Aorta (tissue), 5 donors: Measurements from ENCODE around the gene CSNK2A3. TPM values are rescaled to one million over a fixed set of nuclear protein-coding genes. Genes with fewer than 3 reads are reported as not detected.

ENCODE experiments used
- ATAC-seq: fragments of 200-7000 bp; cut with Tn5 transposase; one replicate; pipeline ENCODE4 v1.9.1; 2022; ENCODE audit warnings: moderate library complexity; ENCODE audit not compliant: low FRiP score
- DNase-seq, 2 donors: peaks; one replicate each; pipeline ENCODE4 v3.0.0-alpha.2; 2020
- H3K27ac ChIP-seq, 2 donors: one replicate each; pipeline ENCODE4 v1.5.1; 2013; ENCODE audit warnings: low read length in 2 of 2, mild to moderate bottlenecking in 2 of 2, moderate library complexity in 2 of 2, control low read depth in 1 of 2, inconsistent platforms in 1 of 2, low read depth in 1 of 2
- H3K27me3 ChIP-seq, 2 donors: one replicate each; pipeline ENCODE4 v1.6.1; 2013; ENCODE audit warnings: control low read depth in 1 of 2, low read length in 1 of 2, mild to moderate bottlenecking in 1 of 2, moderate library complexity in 1 of 2; ENCODE audit not compliant: insufficient read depth in 2 of 2, control insufficient read depth in 1 of 2
- H3K36me3 ChIP-seq, 2 donors: one replicate each; pipeline ENCODE4 v1.6.1; 2013; ENCODE audit warnings: control low read depth in 1 of 2, low read length in 1 of 2, mild to moderate bottlenecking in 1 of 2; ENCODE audit not compliant: insufficient read depth in 2 of 2, control insufficient read depth in 1 of 2
- H3K4me1 ChIP-seq, 2 donors: one replicate each; pipeline ENCODE4 v1.6.1; 2013; ENCODE audit warnings: low read length in 2 of 2, control low read depth in 1 of 2, mild to moderate bottlenecking in 1 of 2, moderate library complexity in 1 of 2; ENCODE audit not compliant: insufficient read depth in 2 of 2, control insufficient read depth in 1 of 2
- H3K4me3 ChIP-seq, 2 donors: one replicate each; pipeline ENCODE4 v1.5.1; 2013; ENCODE audit warnings: low read length in 2 of 2, control low read depth in 1 of 2, mild to moderate bottlenecking in 1 of 2
- H3K9me3 ChIP-seq: one replicate; pipeline ENCODE4 v1.6.1; 2013; ENCODE audit warnings: mild to moderate bottlenecking, low read length; ENCODE audit not compliant: control insufficient read depth
- WGBS, 2 donors: extraction: QIAGEN DNeasy Blood & Tissue Kit; methylation state at CpG; one replicate each; pipeline ENCODE4 v1.1.7; 2013; 5-methylcytosine and 5-hydroxymethylcytosine counted together
- intact Hi-C, 2 donors: fragments of 100-400 bp; cut with DNase I; formaldehyde crosslinking; loops; one replicate each; pipeline versions ENCODE4 v1.14.2 to v1.15.0; 2022
- polyA plus RNA-seq, 2 donors: library from polyadenylated mRNA; stranded (reverse); fragments of 200-250 nt; gene quantifications; one replicate each; pipeline ENCODE4 v1.2.3, GENCODE V29; 2013
- total RNA-seq, 2 donors: library from RNA; stranded (reverse); fragmentation: NEBNext Ultra II Directional; extraction: Animal tissue kit (Norgen Biotek cat#: 25700); gene quantifications; one replicate each; pipeline ENCODE4 v1.2.1, GENCODE V29; 2021
- donor health status: healthy with polysubstance abuse.
- donor health status: Bipolar disorder and iron deficiency.
- donor health status: DM: no; HTN: no; CAD: no.
- donor health status: DM: no; HTN: no; CAD: no.
- donor health status: DM: yes; HTN: yes; CAD: no.

CSNK2A3 gene
- total and polyA plus RNA-seq, 4 donors = 0.51 to 6.0 (median 3.9) TPM; not detected in 1

DNA sequence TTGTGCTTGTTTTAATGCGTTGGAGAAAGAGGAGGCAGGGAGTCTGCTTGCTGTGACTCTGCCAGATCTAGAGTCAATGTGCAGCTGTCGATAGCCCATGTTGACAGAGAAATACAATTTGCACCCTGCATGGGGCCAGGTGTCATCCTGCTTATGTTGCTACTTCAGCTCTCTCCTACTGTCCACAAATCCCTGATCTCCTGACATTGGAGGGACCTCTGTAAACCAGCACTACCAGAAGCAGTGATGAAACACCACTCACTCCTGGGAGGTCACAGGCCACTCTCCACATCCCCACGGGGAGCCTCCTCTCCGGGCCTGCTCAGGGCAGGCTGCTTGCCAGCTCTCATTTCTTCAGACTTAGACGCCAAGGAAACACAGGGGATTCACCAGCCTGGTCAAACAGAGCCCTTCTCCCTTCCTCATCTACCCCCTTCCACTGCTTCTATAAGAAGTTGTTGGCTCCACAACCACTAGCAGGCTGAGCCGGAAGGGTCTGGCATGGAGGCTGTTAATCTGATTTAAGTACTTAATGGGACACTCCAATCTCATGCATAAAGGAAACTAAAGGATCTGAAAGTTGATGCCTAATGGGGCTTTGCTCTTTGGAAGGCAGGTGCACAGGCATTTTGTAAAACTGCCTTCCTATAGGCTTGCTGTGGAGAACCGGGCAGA is 29.9 kb upstream of the CSNK2A3 start:
- Histone ChIP-seq H3K4me1 (no peaks in the 10 kb centered on the region), H3K36me3 (no peaks in the 10 kb centered on the region), H3K4me3 (no peak overlapping the region), H3K27ac (no peak overlapping the region), H3K27me3 (no peaks in the 10 kb centered on the region), H3K9me3 (no peaks in the 10 kb centered on the region)
- DNase-seq = no peak
- WGBS, 2 donors = 67 to 68% methylated on average over 7 of the region's 7 CpGs
- ATAC-seq = no peak
- intact Hi-C loops = no loop called here

DNA sequence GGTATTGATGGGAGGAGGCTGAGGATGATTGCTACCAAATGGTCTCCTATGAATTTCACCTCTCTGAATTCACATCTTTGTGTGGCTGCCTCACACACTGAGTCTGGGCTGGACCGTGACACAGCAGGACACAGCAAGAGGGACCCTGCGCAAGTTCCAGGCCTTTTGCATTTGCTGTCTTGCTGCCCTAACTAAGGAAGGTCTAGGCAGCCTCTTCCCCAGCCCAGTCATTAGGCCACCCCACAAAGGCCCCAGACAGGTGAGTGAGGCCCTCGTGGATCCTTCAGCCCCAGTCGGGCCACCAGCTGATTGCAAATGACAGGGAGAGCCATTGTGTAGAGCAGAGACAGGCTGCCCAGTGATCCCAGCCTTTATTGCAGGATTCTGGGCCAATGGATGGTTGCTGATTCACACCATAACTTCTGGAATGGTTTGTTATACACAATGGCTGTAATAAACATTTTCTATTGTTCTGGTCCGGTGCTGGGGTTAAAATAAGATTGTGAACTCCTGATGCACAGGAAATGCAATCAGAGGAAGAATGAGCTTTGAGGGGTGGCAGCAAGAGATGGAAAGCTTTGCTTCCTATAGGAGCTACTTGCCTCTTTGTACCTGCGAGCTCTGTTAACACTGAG is 28.5 kb upstream of the CSNK2A3 start:
- intact Hi-C loops = no loop called here
- ATAC-seq (no peak), DNase-seq (no peak)
- Histone ChIP-seq H3K27ac (no peak overlapping the region), H3K36me3 (peaks cover 0 to 2% of the 10 kb centered on the region in 2 donors), H3K4me3 (no peak overlapping the region), H3K4me1 (no peaks in the 10 kb centered on the region), H3K9me3 (no peaks in the 10 kb centered on the region), H3K27me3 (no peaks in the 10 kb centered on the region)
- WGBS, 2 donors = 89% methylated on average over 6 of the region's 6 CpGs

DNA sequence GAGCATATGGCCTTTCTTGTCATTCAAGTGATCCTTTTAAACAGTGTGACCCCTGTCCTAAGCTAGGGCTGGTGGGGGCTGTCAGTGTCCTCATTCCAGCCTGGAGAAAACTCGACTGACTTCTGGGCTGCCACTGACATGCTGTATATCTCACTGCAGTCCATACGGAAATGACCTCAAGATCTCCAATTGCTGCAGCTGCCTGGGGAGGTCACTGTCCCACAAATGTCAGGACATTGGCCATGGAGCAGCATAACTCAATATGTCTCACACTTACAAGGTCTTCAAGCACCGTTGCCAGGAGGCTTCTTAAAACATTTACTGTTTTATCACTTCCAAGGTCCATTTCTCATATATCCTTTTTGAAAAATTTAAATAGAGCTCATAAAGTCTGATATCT is 27.8 kb upstream of the CSNK2A3 start:
- intact Hi-C loops = no loop called here
- no peak overlapping the region for H3K27ac ChIP-seq
- H3K27me3 ChIP-seq = no peaks in the 10 kb centered on the region
- no peak overlapping the region for H3K4me3 ChIP-seq
- WGBS, 2 donors = 43 to 52% methylated on average over 3 of the region's 3 CpGs
- no peaks in the 10 kb centered on the region for H3K9me3 ChIP-seq
- ATAC-seq (no peak), DNase-seq (no peak)
- no peaks in the 10 kb centered on the region for H3K4me1 ChIP-seq
- H3K36me3 ChIP-seq = peaks cover 0 to 2% of the 10 kb centered on the region in 2 donors

DNA sequence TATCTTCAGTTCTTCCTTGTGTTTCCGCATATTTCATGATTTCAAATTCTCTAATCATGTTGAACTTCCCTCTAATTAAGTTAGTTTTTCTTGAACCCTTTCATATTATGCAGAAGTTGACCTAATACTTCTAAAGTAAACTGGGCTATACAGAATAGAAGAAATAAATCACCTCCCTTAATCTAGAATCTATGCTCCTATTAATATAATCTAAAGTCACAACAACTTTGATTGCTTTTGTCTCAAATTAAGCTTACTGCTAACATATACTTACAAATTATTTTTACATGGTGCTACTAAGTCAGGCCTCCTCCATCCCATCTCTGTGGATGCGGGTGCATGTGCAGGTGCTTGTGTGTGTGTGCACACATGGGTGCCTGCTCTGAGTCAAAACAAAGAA is 27.3 kb upstream of the CSNK2A3 start:
- no peak for ATAC-seq
- H3K4me1 ChIP-seq = no peaks in the 10 kb centered on the region
- intact Hi-C loops = no loop called here
- no peak overlapping the region for H3K27ac ChIP-seq
- H3K9me3 ChIP-seq = no peaks in the 10 kb centered on the region
- no peaks in the 10 kb centered on the region for H3K27me3 ChIP-seq
- H3K4me3 ChIP-seq = no peak overlapping the region
- DNase-seq = no peak
- whole genome bisulfite sequencing, 2 donors = 97% methylated on average over 2 of the region's 2 CpGs
- H3K36me3 ChIP-seq = peaks cover 0 to 3% of the 10 kb centered on the region in 2 donors

DNA sequence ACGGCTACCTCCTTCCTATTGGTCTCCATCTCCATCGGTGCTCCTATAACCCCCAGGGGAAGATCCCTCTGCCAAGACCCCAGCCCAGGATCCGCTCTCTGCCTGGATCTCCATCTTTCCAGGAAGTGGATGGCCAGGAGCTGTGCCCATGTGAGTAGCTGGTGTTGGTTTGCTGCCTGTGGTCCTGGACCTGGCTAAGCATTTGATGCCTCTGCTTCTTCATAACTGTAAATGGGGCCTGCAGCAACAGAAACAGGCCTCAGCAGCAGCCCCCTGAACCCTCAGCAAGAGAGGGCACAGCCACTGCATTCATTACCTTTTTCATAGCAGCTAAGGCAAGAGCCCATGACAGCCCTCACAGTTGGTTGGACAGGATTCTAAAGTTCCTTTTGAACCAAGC is 26.6 kb upstream of the CSNK2A3 start:
- 95 to 96% methylated on average over 3 of the region's 3 CpGs for WGBS, 2 donors
- intact Hi-C loops = no loop called here
- no peak overlapping the region for H3K4me3 ChIP-seq
- ATAC-seq (no peak), DNase-seq (no peak)
- no peaks in the 10 kb centered on the region for H3K27me3 ChIP-seq
- no peaks in the 10 kb centered on the region for H3K4me1 ChIP-seq
- no peaks in the 10 kb centered on the region for H3K9me3 ChIP-seq
- peaks cover 0 to 3% of the 10 kb centered on the region in 2 donors for H3K36me3 ChIP-seq
- H3K27ac ChIP-seq = no peak overlapping the region

DNA sequence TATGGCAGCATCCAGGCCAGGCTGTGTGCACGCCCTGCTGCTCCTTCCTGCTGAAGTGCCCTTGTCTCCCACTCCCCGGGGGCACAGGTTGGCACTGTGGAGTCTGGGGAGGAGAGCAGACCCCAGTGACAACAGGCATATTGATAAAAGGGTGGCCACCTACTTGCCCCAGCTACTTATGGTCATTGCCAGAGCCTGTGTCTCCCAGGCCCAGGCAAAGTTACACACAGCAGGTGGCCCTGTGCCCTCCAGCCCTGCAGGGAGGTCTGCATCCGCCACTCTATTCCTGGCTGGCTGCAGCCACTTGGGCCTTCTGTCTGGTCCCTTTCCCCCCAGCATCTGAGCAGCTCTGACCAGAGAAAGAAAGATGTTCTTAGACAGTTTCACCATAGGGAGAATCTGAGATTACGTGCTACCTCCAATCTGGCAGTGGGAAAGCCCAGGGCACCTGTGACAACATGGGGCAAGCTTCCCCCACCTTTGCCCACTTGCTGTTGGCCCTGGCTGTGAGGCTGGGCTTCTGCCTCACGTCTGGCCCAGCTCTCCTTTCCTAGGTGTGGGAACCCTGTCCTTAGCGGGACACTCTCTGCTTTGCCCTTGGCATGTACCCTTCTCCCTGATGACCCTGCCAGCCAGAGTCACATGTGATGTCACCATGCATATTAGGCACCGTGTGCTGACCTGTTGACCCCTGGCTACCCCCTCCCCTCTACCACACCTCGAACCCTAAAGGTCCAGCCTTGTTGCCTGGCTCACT is 25.3 kb upstream of the CSNK2A3 start:
- ATAC-seq (no peak), DNase-seq (no peak)
- peaks cover 0 to 4% of the 10 kb centered on the region in 2 donors for H3K36me3 ChIP-seq
- H3K27ac ChIP-seq = no peak overlapping the region
- no peaks in the 10 kb centered on the region for H3K9me3 ChIP-seq
- H3K4me1 ChIP-seq = no peaks in the 10 kb centered on the region
- WGBS, 2 donors = 84 to 89% methylated on average over 8 of the region's 8 CpGs
- no peaks in the 10 kb centered on the region for H3K27me3 ChIP-seq
- intact Hi-C loops = no loop called here
- no peak overlapping the region for H3K4me3 ChIP-seq

DNA sequence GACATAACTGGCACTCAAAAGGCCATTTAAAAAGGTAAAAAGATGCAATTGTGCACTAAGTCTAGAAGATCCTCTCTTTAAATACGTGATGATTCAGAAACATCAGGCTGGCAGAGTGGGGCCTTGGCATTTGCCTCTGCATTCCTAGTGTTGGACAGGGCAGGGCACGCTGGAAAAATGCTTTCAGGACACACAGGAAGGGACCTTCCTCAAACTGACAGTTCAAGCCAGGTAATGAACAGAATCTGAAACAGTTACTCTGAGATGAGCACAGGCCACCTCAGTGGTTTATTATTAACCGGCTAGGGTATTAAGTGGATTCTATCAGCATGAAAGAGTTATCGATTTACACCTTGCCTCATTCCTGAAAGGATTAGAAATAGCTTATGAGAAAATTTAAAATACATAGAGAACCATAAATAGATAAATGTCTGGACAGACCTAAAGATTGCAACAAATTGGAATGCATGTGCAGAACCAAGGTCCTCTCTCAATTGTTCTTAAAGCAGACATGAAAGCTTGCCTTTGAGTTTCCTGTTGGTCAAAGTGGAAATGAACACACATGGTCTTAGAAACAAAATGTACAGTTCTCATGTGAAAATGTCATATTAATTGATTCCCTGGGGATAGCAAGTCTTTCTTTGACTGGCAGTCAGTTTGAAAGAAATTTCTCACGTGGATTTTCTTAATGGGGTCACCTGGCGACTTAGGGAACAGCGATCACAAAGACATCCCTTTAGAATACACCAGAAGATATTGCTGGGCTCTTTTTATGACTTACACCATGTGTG is 21.5 kb upstream of the CSNK2A3 start:
- Histone ChIP-seq H3K27me3 (no peaks in the 10 kb centered on the region), H3K4me1 (peaks cover 0 to 2% of the 10 kb centered on the region in 2 donors), H3K9me3 (no peaks in the 10 kb centered on the region), H3K36me3 (peaks cover 0 to 4% of the 10 kb centered on the region in 2 donors), H3K4me3 (no peak overlapping the region), H3K27ac (no peak overlapping the region)
- WGBS, 2 donors = 75 to 76% methylated on average over 7 of the region's 7 CpGs
- intact Hi-C loops = no loop called here
- no peak for ATAC-seq
- DNase-seq = no peak

DNA sequence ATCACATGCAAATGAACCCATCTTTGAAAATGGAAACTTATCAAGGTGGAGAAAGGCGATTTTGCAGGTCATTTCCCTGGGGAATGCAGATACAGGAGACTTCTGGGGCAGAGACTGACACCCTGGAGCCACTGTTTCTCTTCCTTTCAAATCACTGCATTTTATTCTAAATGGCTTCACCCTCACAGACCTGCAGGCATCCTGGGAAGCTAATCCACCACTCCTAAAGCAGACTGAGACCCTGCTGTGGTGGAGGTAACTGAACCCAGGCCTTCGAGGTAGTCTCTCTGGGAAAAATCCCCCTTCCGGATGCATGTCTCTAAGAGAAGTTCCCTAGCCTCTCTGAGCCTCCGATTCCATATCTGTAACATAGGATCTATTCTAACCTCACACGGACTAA is 20.9 kb upstream of the CSNK2A3 start:
- Histone ChIP-seq H3K27ac (no peak overlapping the region), H3K27me3 (no peaks in the 10 kb centered on the region), H3K9me3 (no peaks in the 10 kb centered on the region), H3K4me3 (no peak overlapping the region), H3K36me3 (peaks cover 0 to 6% of the 10 kb centered on the region in 2 donors), H3K4me1 (peaks cover 0 to 2% of the 10 kb centered on the region in 2 donors)
- ATAC-seq = no peak
- 80 to 86% methylated on average over 5 of the region's 5 CpGs for WGBS, 2 donors
- no peak for DNase-seq
- intact Hi-C loops = no loop called here
